GM19397 (cell line): Measurements from ENCODE around the gene C1orf35.

ENCODE experiments used
- ATAC-seq: cut with Tn5 transposase; IDR thresholded peaks from one replicate; pipeline ENCODE4 v1.9.1; 2021; ENCODE audit warnings: mild to moderate bottlenecking, moderate library complexity; ENCODE audit not compliant: unreplicated experiment

The C1orf35 gene

DNA sequence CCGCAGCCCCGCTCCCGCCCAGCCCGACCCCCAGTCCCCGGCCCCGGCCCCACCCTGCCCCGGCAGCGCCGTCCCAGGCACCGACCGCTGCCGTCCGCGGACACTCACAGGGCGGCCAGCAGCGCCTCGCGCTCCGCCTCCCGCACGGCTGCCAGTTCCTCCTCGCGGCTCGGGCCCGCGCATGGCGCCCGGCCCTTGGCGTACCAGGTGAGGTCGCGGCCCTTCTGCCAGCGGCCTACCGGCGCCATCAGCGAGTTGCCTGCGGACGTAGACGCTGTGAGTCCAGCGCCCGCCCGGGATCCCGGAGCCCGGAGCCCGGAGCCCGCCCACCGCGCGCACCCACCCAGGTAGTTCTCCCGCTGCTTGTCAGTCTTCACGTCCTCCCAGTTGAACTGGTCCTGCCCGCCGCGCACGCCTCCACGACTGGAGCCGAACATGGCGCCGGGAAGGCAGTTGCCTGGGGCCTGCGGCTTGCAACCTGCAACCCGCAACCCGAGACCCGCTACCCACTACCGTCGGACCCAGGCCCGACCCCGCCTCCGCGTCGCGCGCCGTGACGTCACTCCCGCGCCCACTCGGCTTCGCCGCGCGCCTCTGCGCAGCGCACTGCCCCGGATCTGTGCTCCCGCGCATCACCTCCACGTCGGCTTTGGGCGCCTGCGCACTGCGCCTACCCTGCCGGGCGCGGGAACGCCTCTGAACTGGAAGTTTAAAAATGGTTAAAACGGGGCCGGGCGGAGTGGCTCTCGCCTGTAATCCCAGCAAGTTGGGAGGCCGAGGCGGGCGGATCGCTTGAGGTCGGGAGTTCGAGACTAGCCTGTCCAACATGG is at the start of gene C1orf35:
TSS of gene C1orf35 (minus strand) at position 535 of the 830 bp plus-strand sequence. CDS start at position 437, 98 bp downstream.
- peak; percentile 74 for ATAC-seq

DNA sequence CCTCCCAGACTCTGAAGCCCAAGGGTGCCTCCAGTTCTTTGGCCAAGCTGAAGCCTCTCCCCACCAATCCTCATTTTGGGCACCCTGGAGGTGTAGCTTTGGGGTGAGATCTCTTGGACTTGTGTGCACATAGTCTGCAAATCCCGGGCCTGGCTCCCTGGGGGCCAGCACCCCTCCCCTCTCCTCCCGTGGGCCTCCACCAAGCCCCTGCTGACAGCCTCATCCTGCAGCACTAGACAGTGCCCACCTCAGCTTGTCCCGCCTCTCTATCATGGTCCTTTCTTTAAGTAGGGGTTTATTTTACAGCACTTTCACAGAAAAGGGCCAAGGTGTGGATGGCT is 49.8 kb upstream of the C1orf35 start:
- no peak for ATAC-seq

DNA sequence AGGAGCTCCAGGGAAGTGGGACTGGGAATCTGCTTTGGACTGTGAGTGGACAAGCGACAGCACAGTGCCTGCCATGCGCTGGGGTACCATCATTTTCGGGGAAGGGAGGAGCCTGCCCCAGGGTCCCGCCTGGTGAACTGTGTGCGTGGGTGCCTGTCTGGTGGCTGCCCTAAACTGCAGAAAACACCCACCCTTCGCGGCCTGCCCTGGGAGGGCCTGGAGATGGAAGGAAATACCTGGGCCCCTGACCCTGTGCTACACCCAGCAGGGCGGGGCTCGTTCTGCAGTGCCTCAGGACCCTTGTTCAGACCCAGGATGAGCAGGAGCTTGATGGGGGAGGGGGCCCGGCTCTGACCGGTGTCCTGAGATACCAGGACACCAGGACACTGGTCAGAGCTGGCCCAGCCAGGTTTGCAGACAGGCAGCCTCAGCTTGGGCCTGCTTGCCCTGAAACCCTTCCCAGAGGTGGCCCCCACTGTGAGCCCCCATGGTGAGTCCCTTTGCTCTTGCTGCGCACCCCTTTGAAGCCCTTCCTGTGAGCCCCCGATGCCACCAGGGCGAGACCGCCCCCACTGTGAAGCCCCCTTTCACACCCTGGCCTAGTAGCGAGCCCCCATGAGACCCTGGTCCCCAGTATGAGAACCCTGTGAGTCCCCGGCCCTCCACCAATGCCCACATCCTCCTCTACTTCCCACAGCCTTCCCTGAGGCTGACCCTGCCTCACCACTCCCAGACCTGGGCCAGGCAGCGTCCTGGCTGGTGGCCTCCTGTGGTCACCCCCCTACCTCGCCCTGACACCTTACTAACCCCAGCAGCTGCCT is 49.2 kb upstream of the C1orf35 start:
- no peak for ATAC-seq

DNA sequence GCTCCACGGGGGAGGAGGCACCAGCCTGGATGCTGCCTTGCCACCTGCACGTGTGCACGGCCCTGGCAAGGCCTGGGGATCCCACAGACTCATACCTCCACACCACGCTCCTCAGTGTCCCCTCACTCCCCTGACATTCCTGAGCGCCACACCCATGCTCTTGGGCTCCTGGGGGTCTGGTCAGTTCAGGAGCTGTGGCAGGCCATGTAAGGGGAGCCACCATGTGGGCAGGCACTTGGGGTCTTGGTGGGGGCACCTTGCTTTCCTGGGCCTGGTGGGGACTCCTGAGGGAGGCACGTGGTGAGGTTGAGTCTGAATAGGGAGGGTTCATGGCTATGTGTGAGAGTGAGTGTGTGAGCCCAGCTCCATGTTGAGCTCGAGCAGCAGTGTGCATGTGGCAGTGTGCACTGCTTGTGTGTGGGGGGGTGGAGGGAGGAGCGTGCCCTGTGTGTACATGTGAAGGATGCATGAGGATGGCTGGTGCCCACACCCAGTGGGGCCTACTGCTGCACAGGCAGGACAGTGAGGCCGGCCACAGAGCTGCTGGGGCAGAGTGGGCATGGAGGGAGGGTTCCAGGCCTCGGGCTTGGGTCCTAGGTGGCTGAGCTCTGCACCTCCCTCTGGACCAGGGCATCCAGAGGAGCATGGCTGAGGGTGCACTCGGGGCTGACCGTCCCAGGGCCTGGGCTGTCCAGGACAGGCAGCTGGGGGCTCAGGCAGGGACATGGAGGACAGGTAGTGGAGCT is 48.2 kb upstream of the C1orf35 start:
- ATAC-seq: no peak

DNA sequence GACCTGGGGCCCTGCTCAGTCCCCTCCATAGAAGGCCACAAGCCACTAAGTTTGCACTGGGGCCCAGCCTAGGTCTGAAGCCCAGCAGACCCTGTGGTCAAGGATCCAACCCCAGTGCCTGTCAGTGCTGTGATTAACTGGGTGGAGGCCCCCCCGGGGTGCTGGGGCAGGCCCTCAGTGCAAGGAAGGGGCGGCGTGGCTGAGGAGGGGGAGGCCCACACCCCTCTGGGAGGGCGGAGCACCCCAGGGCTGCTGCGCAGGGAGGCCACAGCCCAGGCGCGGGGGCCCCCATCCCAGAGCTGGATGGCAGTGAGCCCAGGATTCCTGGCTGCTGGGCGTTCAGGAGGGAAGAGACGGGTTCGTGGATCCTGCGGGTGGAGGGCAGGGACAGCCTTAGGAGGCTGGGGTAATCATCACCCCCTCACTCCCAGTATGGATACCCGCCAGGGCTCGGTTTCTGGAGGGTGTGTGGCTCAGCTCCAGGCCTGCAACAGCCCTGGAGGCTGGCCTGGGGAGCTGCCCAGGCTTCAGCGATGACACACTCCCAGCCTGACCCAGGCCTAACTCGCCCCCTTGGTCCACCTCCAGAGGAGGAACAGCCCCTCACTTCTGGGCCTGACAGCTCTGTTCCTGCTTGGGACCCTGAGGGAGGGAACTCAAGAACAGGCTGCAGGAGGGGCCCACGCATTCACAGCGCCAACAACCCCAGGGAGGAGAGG is 47.5 kb upstream of the C1orf35 start:
- ATAC-seq: no peak

DNA sequence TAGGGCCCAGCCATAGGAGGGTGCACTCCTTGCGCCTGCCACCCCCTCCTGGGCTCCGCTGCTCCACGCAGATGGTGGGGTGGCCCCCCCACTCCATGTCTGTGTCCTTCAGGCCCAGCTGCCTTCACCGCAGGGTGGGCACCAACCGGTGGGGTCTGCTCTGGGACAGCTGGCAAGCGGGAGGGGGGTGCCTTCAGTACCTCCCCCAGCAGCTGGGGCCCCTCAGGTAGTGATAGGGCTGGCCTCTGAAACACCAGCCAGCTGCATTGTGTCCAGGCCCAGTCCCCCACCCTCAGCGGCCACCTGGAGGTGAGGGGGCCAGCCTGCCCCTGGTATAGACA is 47.0 kb upstream of the C1orf35 start:
- no peak for ATAC-seq

DNA sequence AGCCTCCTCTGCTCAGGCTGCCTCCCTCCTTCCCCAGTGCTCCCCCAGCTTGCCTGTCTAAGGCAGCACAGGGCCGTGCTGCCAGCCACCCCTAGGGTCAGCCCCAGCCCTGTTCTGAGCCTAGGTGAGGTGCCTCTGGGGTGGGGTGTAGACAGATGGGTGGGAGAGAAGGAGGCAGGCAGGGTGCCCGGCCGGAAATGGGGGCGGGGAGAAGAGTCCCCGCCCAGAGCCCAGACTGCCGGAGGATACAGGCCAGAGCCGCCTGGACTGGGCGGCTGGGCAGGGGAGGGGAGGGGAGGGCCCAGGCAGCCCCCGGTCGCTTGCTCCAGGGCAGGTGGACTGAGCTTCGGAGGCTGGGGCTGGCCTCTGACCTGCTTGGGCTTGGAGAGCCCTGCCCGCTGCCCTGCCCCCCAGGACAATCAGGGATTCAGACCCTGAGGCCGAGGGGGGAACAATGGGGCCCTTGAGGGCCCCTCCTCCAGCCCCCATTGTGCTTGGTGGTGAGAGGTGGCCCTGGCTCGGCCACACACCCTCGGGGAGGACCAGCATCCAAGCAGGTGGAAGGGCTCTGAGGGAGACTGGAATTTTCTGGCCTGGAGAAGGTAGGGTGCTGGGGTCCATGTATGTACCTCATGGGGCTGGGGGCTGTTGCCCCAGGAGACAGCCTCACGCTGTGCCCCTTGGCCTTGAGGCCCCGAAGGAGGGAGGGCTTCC is 46.4 kb upstream of the C1orf35 start, which contains the start of gene GJC2:
TSS of gene GJC2 (plus strand) at position 525 of the 714 bp plus-strand sequence. CDS start 7,829 bp downstream, outside the sequence.
- ATAC-seq: no peak

DNA sequence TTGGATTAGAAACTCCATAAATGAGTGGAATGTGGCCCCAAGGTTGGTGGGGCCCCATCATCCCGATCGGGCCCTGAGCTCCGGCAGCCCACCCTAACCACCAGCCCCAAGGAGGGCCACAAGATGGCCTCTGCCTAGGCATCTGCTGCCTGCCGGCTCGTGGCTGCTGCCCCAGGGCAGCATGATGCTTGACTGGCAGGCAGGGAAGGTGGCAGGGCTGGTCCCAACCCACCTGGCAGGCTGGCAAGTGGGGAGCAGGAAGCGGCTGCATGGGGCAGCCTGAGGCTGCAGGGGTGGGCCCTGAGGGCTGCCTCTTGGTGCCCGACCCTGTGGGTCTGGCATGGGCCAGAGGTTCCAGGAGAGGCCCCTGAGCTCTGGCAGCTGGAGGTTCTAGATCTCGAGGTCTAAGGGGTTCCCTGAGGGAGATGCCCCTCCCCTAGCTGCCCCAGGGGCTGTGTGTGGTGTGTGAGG is 45.8 kb upstream of the C1orf35 start:
- no peak for ATAC-seq

DNA sequence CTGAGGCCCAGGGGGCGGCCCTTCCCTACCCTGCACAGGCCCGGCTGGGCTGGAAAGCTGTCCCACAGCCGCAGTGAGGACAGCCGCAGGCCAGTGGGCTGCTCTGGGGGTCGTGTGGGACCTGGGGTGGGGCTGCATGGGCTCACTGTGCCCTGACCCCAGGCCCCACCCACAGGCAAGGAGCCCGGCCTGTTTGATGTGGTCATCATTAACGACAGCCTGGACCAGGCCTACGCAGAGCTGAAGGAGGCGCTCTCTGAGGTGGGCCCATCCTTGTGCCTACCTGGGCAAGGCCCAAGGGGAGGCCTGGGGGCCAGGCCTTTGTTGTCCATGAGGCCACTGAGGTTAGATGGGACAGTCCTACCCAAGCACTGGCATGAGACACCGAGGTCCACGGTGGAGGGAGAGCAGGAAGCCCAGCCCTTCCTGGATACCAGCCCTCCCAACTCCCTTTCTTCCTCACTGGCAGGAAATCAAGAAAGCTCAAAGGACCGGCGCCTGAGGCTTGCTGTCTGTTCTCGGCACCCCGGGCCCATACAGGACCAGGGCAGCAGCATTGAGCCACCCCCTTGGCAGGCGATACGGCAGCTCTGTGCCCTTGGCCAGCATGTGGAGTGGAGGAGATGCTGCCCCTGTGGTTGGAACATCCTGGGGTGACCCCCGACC is 45.2 kb upstream of the C1orf35 start:
- ATAC-seq: no peak

DNA sequence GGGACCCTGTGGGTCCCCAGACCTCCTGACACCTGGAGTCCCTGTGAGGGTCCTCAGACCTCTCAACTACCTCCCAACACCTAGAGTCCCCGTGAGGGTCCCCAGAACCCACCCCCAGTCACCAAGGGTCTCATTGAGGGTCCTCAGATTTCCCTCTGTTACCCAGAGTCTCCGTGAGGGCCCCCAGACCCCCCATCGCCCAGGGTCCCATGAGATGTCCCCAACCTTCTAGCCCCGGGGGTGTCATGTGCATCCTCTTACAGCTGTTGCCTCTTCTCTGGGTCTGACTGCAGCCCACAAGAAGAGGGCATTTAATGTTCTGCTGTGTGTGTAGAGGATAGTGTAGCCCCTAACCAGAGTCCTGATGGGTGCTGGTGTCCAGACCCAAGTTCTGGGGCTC is 44.6 kb upstream of the C1orf35 start:
- ATAC-seq: no peak

DNA sequence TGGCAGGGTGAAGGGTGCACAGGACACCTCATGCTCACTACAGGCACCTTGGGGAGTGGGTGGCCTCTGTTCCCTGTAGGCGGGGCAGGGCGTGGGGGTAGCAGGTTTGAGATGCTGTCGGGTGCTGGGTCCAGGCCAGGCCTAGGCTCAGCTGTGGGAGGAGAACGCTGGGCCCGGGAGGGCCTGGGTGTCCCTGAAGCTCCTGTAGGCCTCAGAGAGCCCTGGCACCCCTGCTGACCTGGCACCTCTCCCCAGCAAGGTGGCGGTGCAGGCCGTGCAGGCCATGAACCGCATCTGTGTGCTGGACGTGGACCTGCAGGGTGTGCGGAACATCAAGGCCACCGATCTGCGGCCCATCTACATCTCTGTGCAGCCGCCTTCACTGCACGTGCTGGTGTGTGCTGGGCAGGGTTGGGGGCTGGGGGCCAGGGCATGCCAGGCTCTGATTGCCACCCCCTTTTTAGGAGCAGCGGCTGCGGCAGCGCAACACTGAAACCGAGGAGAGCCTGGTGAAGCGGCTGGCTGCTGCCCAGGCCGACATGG is 44.1 kb upstream of the C1orf35 start:
- ATAC-seq: no peak

DNA sequence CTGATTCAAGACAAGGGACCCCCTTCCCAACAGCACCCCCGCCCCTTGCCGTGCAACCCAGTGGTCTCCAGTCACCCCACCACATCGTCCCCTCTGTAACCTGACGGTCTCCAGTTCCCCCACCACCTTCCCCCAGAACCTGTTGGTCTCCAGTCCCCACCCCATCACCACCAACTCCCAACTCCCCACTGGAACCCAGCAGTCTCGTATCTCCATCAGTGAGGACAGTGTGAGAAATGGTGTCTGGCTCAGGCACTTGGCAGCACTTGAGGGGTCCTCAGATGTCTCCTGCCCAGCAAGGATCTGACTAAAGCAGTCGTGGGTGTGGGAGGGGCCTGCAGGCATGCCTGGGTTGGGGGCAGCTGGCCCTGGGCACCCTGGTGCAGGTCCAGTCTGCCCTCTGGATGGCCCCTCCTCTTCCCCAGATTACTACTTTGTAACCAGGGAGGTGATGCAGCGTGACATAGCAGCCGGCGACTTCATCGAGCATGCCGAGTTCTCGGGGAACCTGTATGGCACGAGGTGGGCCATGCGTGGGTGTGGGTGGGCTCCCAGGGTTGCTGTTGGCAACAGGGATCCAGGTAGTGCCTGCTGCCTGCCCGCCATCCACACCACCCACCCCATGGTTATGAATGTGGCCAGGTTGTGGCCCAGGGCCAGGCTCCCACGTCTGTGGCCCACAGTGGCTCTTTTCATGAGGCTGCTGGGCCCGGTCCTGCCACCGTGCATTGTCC is 43.5 kb upstream of the C1orf35 start:
- ATAC-seq: no peak

DNA sequence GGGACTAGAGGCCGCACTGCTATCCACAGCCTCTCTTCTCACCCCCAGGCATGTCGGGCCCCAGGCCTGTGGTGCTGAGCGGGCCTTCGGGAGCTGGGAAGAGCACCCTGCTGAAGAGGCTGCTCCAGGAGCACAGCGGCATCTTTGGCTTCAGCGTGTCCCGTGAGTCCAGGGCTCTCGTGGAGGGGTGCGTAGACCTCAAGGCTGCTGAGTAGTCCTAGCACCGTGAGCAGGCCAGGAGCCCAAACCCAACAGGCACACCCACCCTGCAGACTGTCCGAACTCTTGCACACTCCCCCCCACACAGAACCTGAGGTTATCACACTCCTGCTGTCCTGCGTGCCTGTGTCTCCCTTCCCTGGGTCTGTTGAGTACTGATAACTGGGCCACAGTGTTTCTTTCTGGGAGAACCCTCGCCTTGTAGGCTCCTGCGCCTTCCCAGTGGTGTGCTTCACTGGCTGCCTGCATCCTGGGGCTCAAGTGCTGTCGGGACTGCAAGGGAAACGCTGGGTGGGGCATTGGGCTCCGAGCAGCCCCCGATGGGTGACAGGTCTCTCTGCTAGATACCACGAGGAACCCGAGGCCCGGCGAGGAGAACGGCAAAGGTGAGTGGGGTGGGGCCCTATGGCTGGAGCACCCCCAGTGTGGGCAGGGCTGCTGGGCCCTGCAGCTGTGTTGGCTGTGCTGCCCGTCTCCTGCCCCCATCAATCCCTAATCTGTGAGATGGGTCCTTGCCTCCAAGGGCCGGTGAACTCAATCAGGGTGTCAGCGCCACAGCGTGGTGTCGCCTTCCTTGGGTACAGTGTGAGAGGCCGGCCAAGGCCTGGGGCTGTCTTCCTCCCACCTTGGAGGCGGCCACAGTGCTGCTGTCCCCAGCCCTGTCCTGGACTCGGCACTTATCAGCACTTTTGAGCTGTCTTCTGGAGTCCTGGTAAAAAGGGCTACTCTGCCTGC is 42.6 kb upstream of the C1orf35 start:
- ATAC-seq: no peak

DNA sequence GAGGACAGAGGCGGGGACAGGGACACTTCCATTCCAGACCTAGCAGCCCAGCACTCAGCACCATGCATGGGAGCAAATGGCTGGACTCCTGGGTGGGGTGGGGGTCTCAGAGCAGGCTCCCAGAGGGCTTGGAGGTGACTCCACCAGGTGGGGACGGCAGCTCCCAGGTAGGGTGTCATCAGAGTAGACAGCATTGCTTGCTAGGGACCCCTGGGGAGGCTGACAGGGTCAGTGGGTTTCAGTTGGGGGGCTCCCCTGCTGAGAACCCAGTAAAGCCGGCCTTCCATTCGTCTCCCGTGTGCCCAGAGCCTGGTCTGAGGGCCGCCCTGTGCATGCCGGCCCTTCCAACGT is 41.8 kb upstream of the C1orf35 start:
- ATAC-seq: no peak

DNA sequence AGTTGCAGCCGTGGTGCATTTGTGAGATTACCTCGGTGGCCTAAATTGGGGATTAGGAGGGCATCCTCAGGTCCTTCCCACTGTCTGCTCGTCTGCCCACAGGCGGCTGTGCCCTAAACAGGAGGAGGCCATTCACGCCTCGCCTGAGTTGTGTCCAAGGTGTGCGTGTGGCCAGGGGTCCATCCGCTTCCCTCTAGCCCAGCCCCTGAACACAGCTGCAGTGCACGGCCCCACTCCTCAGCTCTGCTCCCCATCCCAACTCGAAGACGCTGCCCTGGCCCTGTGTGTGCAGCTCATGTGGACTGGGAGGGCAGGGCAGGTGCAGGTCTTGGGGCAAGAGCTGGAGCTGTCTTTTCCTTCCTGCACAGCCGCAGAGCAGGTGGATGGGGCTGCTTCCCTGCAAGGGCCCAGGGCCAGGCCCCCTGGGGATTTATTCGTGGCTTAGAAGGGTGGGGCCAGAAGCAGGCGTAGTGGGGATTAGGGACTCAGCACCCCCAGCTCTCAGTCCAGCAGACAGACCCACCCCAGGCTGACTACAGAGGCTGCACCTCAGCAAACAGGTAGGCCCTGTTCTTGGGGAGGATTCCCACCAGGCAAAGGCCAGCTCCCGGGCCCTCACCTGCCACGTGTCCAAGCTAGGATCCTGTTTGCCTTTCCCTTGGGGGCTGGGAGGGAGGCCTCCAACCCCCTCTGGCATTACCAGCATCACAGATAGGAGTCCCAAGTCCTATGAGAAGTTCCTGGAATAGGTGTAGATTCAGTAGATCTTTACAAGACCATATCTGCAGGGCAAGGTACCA is 41.3 kb upstream of the C1orf35 start:
- no peak for ATAC-seq

DNA sequence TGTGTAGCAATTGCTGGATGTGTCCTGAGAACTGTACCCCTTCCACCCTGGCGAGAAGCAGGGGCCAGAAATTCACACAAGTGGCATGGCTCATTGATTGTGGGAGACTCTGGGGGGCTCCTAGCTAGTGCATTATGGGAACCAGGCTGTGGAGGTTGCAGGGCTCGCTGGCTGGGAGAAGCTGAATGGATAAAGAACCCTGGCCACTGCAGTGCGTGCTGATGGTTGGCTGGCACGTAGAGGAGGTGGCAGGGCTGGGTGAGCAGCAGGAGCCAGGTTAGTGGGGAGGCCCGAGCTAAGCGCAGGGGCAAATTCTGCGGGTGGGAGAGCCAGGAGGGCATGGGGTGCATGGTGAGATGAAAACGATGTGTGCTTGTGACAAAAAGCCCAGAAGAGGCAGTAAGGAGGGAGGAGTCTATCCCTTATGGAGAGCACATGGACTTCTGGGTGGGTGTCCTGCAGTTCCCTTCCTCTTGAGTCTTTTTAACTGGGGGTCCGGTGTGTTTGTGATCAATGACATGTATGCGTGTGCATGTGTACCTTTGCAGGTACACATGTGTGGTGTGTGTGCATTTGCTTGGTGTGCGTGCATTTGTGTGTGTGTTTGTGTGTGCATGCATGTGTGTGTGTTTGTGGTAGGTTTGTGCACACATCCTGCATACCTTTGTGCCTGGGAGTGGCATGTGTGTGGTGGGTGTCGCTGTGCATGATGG is 40.5 kb upstream of the C1orf35 start:
- no peak for ATAC-seq
